Activated CD8-positive, alpha-beta T cell treated with anti-CD3 and anti-CD28 coated beads, Interleukin-2, amount 10 ng/mL, durations not matched to agents 7 days and 5 days (primary cell): ENCODE results near the gene RMC1. TPM values are rescaled to one million over a fixed set of nuclear protein-coding genes. Genes with fewer than 3 reads are reported as not detected.
"Not testable (repeated sequence)": the region's sequence is repeated elsewhere in the genome, so short reads cannot be mapped to it uniquely, and the experiment has no call there.

Experiments
- ATAC-seq: fragments of 150-1000 bp; cut with Tn5 transposase; one replicate; pipeline ENCODE4 v1.10.0; 2021; ENCODE audit warnings: moderate library complexity
- CTCF ChIA-PET: fragments of 350-600 bp; sonication (Branson Sonifier 250); formaldehyde crosslinking; loops from one replicate; lab custom pipeline; 2021; ENCODE audit warnings: antibody characterized with exemption; lab: Charles Lee
- POLR2A ChIA-PET: fragments of 350-600 bp; sonication (Branson Sonifier 250); formaldehyde crosslinking; loops from one replicate; lab custom pipeline; 2021; ENCODE audit warnings: antibody characterized with exemption; lab: Charles Lee
- DNase-seq: peaks from one replicate; pipeline ENCODE4 v3.0.0-alpha.2; 2020
- H3K27ac Mint-ChIP-seq: one replicate; pipeline ENCODE4 v1.8.0; 2021; ENCODE audit warnings: mild to moderate bottlenecking, mixed read lengths
- H3K27me3 Mint-ChIP-seq: one replicate; pipeline ENCODE4 v1.8.0; 2021; ENCODE audit warnings: low read depth, mixed read lengths
- H3K36me3 Mint-ChIP-seq: one replicate; pipeline ENCODE4 v1.8.0; 2021; ENCODE audit warnings: low read depth, mixed read lengths
- H3K4me1 Mint-ChIP-seq: one replicate; pipeline ENCODE4 v1.8.0; 2021; ENCODE audit warnings: low read depth, mixed read lengths
- H3K4me3 Mint-ChIP-seq: one replicate; pipeline ENCODE4 v1.8.0; 2021; ENCODE audit warnings: mild to moderate bottlenecking, mixed read lengths
- H3K9me3 Mint-ChIP-seq: one replicate; pipeline ENCODE4 v1.8.0; 2022; ENCODE audit warnings: mixed read lengths; ENCODE audit not compliant: insufficient read depth
- total RNA-seq, 2 experiments: library from RNA; stranded (reverse); gene quantifications; one replicate each; pipeline ENCODE4 v1.2.3, GENCODE V29; 2021

The RMC1 gene
- total RNA-seq, 2 experiments from 2014 or later = 47.6 to 48.3 TPM

- CTCF ChIA-PET = interaction anchor here (1.5 kb wide), 1 partner anchor 31 kb away, joined by 7 read pairs; no protein-coding TSS in a partner anchor
- H3K36me3 Mint-ChIP-seq = peaks cover 53% of the 10 kb centered on the region
- H3K4me3 Mint-ChIP-seq = no peak overlapping the region
- no peaks in the 10 kb centered on the region for H3K9me3 Mint-ChIP-seq
- peaks cover 5% of the 10 kb centered on the region for H3K4me1 Mint-ChIP-seq
- H3K27ac Mint-ChIP-seq = no peak overlapping the region
- no peak for DNase-seq
- POLR2A ChIA-PET = no interaction called here
- no peak for ATAC-seq
- H3K27me3 Mint-ChIP-seq = no peaks in the 10 kb centered on the region
These were observed 44.0 kb downstream of the RMC1 start for GRCh38 chr18:23547306-23547705.

GRCh38 chr18:23547846-23548245 lies 44.5 kb downstream of the RMC1 start:
- POLR2A ChIA-PET = no interaction called here
- H3K27ac Mint-ChIP-seq = no peak overlapping the region

GRCh38 chr18:23548275-23548674 lies 45.0 kb downstream of the RMC1 start:
- DNase-seq (no peak), ATAC-seq (no peak)
- Mint-ChIP-seq H3K36me3 (peaks cover 55% of the 10 kb centered on the region), H3K4me1 (no peaks in the 10 kb centered on the region), H3K27me3 (no peaks in the 10 kb centered on the region), H3K27ac (no peak overlapping the region), H3K4me3 (no peak overlapping the region), H3K9me3 (no peaks in the 10 kb centered on the region)
- CTCF ChIA-PET = interaction anchor here (1.5 kb wide), 1 partner anchor 32 kb away, joined by 7 read pairs; no protein-coding TSS in a partner anchor
- POLR2A ChIA-PET = no interaction called here

More at GRCh38 chr18:23547846-23548245, 44.5 kb downstream of the RMC1 start:
- no peak for DNase-seq
- H3K4me1 Mint-ChIP-seq = no peaks in the 10 kb centered on the region
- ATAC-seq = no peak
- peaks cover 52% of the 10 kb centered on the region for H3K36me3 Mint-ChIP-seq
- CTCF ChIA-PET = interaction anchor here (1.5 kb wide), 1 partner anchor 32 kb away, joined by 7 read pairs; no protein-coding TSS in a partner anchor
- no peaks in the 10 kb centered on the region for H3K9me3 Mint-ChIP-seq
- no peak overlapping the region for H3K4me3 Mint-ChIP-seq
- H3K27me3 Mint-ChIP-seq = no peaks in the 10 kb centered on the region

- Mint-ChIP-seq H3K9me3 (no peaks in the 10 kb centered on the region), H3K27ac (no peak overlapping the region), H3K4me1 (peaks cover under 1% of the 10 kb centered on the region), H3K27me3 (no peaks in the 10 kb centered on the region), H3K36me3 (peaks cover 57% of the 10 kb centered on the region), H3K4me3 (no peak overlapping the region)
- POLR2A ChIA-PET = no interaction called here
- ATAC-seq (no peak), DNase-seq (no peak)
- CTCF ChIA-PET = interaction anchor here (1.0 to 1.4 kb wide), 2 partner anchors 8 to 50 kb away, joined by 3 read pairs; no protein-coding TSS in a partner anchor
These were observed 45.4 kb downstream of the RMC1 start for GRCh38 chr18:23548719-23549118.

GRCh38 chr18:23550898-23551297 lies 47.6 kb downstream of the RMC1 start:
- ChIA-PET CTCF (interaction anchor here (2.4 kb wide), 1 partner anchor 35 kb away, joined by 11 read pairs; no protein-coding TSS in a partner anchor), POLR2A (no interaction called here)
- ATAC-seq (no peak), DNase-seq (no peak)
- Mint-ChIP-seq H3K4me3 (no peak overlapping the region), H3K36me3 (peaks cover 60% of the 10 kb centered on the region), H3K27ac (no peak overlapping the region), H3K4me1 (peaks cover 5% of the 10 kb centered on the region), H3K27me3 (no peaks in the 10 kb centered on the region), H3K9me3 (no peaks in the 10 kb centered on the region)

GRCh38 chr18:23551978-23552377 lies 48.7 kb downstream of the RMC1 start:
- Mint-ChIP-seq H3K27me3 (no peaks in the 10 kb centered on the region), H3K27ac (no peak overlapping the region), H3K9me3 (no peaks in the 10 kb centered on the region), H3K36me3 (peaks cover 62% of the 10 kb centered on the region), H3K4me1 (peaks cover 5% of the 10 kb centered on the region), H3K4me3 (no peak overlapping the region)
- ChIA-PET POLR2A (no interaction called here), CTCF (interaction anchor here (2.4 kb wide), 1 partner anchor 36 kb away, joined by 11 read pairs; no protein-coding TSS in a partner anchor)
- no peak for ATAC-seq
- DNase-seq = no peak

- no peaks in the 10 kb centered on the region for H3K27me3 Mint-ChIP-seq
These were observed 49.2 kb downstream of the RMC1 start for GRCh38 chr18:23552505-23552904.

GRCh38 chr18:23553887-23554286 lies 50.6 kb downstream of the RMC1 start:
- H3K27me3 Mint-ChIP-seq = no peaks in the 10 kb centered on the region
- no peak overlapping the region for H3K4me3 Mint-ChIP-seq
- no peak for DNase-seq
- H3K9me3 Mint-ChIP-seq = no peaks in the 10 kb centered on the region
- POLR2A ChIA-PET = interaction anchor here (1.2 kb wide), 1 partner anchor 13 kb away, joined by 3 read pairs; no protein-coding TSS in a partner anchor
- ATAC-seq = no peak
- peak overlapping the region; percentile 35 for H3K27ac Mint-ChIP-seq
- H3K36me3 Mint-ChIP-seq = peaks cover 69% of the 10 kb centered on the region
- CTCF ChIA-PET = interaction anchor here (1.0 to 1.7 kb wide), 2 partner anchors 13 to 22 kb away, joined by 3 to 5 read pairs; no protein-coding TSS in a partner anchor
- peaks cover 5% of the 10 kb centered on the region for H3K4me1 Mint-ChIP-seq

More at GRCh38 chr18:23552505-23552904, 49.2 kb downstream of the RMC1 start:
- H3K4me1 Mint-ChIP-seq = peaks cover 5% of the 10 kb centered on the region
- H3K4me3 Mint-ChIP-seq = no peak overlapping the region
- no peak for ATAC-seq
- ChIA-PET CTCF (interaction anchor here (2.4 kb wide), 1 partner anchor 36 kb away, joined by 11 read pairs; no protein-coding TSS in a partner anchor), POLR2A (no interaction called here)
- H3K9me3 Mint-ChIP-seq = no peaks in the 10 kb centered on the region
- peaks cover 62% of the 10 kb centered on the region for H3K36me3 Mint-ChIP-seq
- no peak overlapping the region for H3K27ac Mint-ChIP-seq
- DNase-seq = no peak

GRCh38 chr18:23556145-23556780 lies 53.0 kb downstream of the RMC1 start:
- no peak for ATAC-seq
- H3K4me3 Mint-ChIP-seq = no peak overlapping the region
- H3K27ac Mint-ChIP-seq = no peak overlapping the region
- no peaks in the 10 kb centered on the region for H3K27me3 Mint-ChIP-seq
- peaks cover 5% of the 10 kb centered on the region for H3K4me1 Mint-ChIP-seq
- no peaks in the 10 kb centered on the region for H3K9me3 Mint-ChIP-seq
- ChIA-PET POLR2A (no interaction called here), CTCF (no interaction called here)
- no peak for DNase-seq
- H3K36me3 Mint-ChIP-seq = peaks cover 68% of the 10 kb centered on the region

GRCh38 chr18:23557511-23557910 lies 54.2 kb downstream of the RMC1 start:
- CTCF ChIA-PET = not testable (repeated sequence)
- POLR2A ChIA-PET = interaction anchor here (0.5 kb wide), 1 partner anchor 236 kb away, joined by 3 read pairs; no protein-coding TSS in a partner anchor

GRCh38 chr18:23560186-23560585 lies 56.9 kb downstream of the RMC1 start:
- DNase-seq (no peak), ATAC-seq (no peak)
- ChIA-PET CTCF (no interaction called here), POLR2A (interaction anchor here (0.6 kb wide), 1 partner anchor 11 kb away, joined by 6 read pairs; no protein-coding TSS in a partner anchor)
- no peaks in the 10 kb centered on the region for H3K9me3 Mint-ChIP-seq
- no peak overlapping the region for H3K27ac Mint-ChIP-seq
- H3K4me3 Mint-ChIP-seq = no peak overlapping the region
- H3K4me1 Mint-ChIP-seq = peaks cover 6% of the 10 kb centered on the region
- H3K36me3 Mint-ChIP-seq = peaks cover 56% of the 10 kb centered on the region
- no peaks in the 10 kb centered on the region for H3K27me3 Mint-ChIP-seq

More at GRCh38 chr18:23557511-23557910, 54.2 kb downstream of the RMC1 start:
- not testable (repeated sequence) for H3K9me3 Mint-ChIP-seq, H3K27ac Mint-ChIP-seq, DNase-seq, ATAC-seq, H3K27me3 Mint-ChIP-seq, H3K4me3 Mint-ChIP-seq, H3K4me1 Mint-ChIP-seq
- peaks cover 66% of the 10 kb centered on the region for H3K36me3 Mint-ChIP-seq
